ENCODE measurements around the gene PCGF5. TPM values are rescaled to one million over a fixed set of nuclear protein-coding genes. Genes with fewer than 3 reads are reported as not detected.
"Not testable (repeated sequence)": the region's sequence is repeated elsewhere in the genome, so short reads cannot be mapped to it uniquely, and the experiment has no call there.

PCGF5 gene
- total RNA-seq, 1 donor from 2014 or later: 35.9 TPM

DNA sequence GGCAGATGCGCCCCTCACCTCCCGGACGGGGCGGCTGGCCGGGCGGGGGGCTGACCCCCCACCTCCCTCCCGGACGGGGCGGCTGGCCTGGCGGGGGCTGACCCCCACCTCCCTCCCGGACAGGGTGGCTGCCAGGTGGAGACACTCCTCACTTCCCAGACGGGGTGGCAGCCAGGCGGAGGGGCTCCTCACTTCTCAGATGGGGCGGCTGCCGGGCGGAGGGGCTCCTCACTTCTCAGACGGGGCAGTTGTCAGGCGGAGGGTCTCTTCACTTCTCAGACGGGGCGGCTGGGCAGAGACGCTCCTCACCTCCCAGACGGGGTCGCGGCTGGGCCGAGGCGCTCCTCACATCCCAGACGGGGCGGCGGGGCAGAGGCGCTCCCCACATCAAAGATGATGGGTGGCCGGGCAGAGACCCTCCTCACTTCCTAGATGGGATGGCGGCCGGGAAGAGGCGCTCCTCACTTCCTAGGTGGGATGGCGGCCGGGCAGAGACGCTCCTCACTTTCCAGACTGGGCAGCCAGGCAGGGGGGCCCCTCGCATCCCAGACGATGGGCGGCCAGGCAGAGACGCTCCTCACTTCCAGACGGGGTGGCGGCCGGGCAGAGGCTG lies 102.9 kb downstream of the PCGF5 start:
- DNase-seq (ENCODE audit: low spot score); H3K9me3 Mint-ChIP-seq; H3K27ac Mint-ChIP-seq; H3K4me3 Mint-ChIP-seq (ENCODE audit: low read depth); H3K4me1 Mint-ChIP-seq (ENCODE audit: low read depth); H3K27me3 Mint-ChIP-seq (ENCODE audit: low read depth); H3K36me3 Mint-ChIP-seq (ENCODE audit: low read depth); intact Hi-C loops (cut with micrococcal nuclease): not testable (repeated sequence)

DNA sequence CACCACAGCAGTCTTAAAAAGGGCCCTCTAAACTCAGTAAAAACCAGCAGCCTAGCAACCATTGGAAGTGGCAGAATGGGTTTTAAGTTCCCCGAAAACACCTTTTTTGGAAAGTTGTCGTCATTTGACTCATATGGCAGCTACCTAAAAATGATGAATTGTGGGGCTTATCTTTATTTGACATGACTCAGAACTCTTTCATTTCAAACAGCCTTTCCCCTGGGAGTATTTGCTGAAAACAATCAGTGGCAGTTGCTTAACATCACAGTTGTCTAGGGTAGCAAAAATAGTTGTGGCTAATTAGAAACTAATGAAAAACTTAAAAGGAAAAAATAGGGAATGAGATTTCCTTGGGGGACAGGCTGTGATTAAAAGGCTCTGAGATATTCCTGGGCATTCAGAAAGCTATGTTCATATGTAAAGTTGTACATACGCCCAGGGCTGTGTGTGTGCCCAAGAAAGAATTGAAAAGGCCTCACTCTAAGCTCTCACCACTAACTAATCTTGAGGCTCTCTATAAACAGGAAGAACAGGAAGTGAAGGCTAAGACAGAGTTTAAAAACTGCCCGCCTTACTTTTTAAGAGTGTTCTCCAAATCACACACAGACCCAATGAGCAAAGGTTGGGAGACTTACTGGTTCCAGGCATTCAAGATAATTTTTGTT lies 108.0 kb downstream of the PCGF5 start:
- no peaks in the 10 kb centered on the region for H3K36me3 Mint-ChIP-seq (ENCODE audit: low read depth)
- no peak for DNase-seq (ENCODE audit: low spot score)
- no peaks in the 10 kb centered on the region for H3K27me3 Mint-ChIP-seq (ENCODE audit: low read depth)
- no peak overlapping the region for H3K4me3 Mint-ChIP-seq (ENCODE audit: low read depth)
- no peak overlapping the region for H3K27ac Mint-ChIP-seq
- intact Hi-C loops (cut with micrococcal nuclease): no loop called here
- H3K9me3 Mint-ChIP-seq: peaks cover 13% of the 10 kb centered on the region
- no peaks in the 10 kb centered on the region for H3K4me1 Mint-ChIP-seq (ENCODE audit: low read depth)

Other genes starting within 250 kb of the PCGF5 start
- 6.6 and 8.2 TPM in 2 replicates for gene HECTD2, start 189.7 kb downstream of the PCGF5 start, total RNA-seq

All from activated T-helper 2 cell treated with anti-CD3 and anti-CD28 coated beads, Interferon-gamma antibody, Interleukin-2, Interleukin-4, amounts not matched to agents 10 μg/mL and 5 μg/mL and 100 μg/mL, durations not matched to agents 14 hours and 24 hours and 36 hours (primary cell).